Stimulated activated memory B cell treated with anti-CD40 and anti-IgM and Interleukin-4, amounts not matched to agents 10 μg/mL and 1 μg/mL and 100 μg/mL, for 72 hours (primary cell): ENCODE measurements around the gene LGALS12.
"Not testable (repeated sequence)": the region's sequence is repeated elsewhere in the genome, so short reads cannot be mapped to it uniquely, and the experiment has no call there.

ENCODE experiments used
- ATAC-seq: fragments of 150-1000 bp; cut with Tn5 transposase; 2 replicates; pipeline ENCODE4 v1.10.0; 2021
- H3K27ac Mint-ChIP-seq: one replicate; pipeline ENCODE4 v1.8.0; 2022; ENCODE audit warnings: mild to moderate bottlenecking, mixed read lengths
- H3K27me3 Mint-ChIP-seq: one replicate; pipeline ENCODE4 v1.8.0; 2022; ENCODE audit warnings: mixed read lengths
- H3K36me3 Mint-ChIP-seq: one replicate; pipeline ENCODE4 v1.8.0; 2022; ENCODE audit warnings: mixed read lengths
- H3K4me1 Mint-ChIP-seq: one replicate; pipeline ENCODE4 v1.8.0; 2022; ENCODE audit warnings: mixed read lengths
- H3K4me3 Mint-ChIP-seq: one replicate; pipeline ENCODE4 v1.8.0; 2022; ENCODE audit warnings: mild to moderate bottlenecking, moderate library complexity, mixed read lengths
- H3K9me3 Mint-ChIP-seq: one replicate; pipeline ENCODE4 v1.8.0; 2022; ENCODE audit warnings: mixed read lengths

The LGALS12 gene

GRCh38 chr11:63516109-63516508 is 10.2 kb downstream of the LGALS12 start:
- H3K27ac Mint-ChIP-seq = no peak overlapping the region
- no peaks in the 10 kb centered on the region for H3K4me1 Mint-ChIP-seq
- peaks cover 6% of the 10 kb centered on the region for H3K36me3 Mint-ChIP-seq
- H3K9me3 Mint-ChIP-seq = peaks cover 6% of the 10 kb centered on the region
- ATAC-seq = no peak
- H3K27me3 Mint-ChIP-seq = peaks cover 3% of the 10 kb centered on the region
- H3K4me3 Mint-ChIP-seq = no peak overlapping the region

GRCh38 chr11:63517156-63517555 is 11.3 kb downstream of the LGALS12 start:
- Mint-ChIP-seq H3K36me3 (peaks cover 6% of the 10 kb centered on the region), H3K4me3 (no peak overlapping the region), H3K9me3 (peaks cover 8% of the 10 kb centered on the region), H3K27ac (no peak overlapping the region), H3K4me1 (no peaks in the 10 kb centered on the region), H3K27me3 (peaks cover 7% of the 10 kb centered on the region)
- no peak for ATAC-seq

DNA sequence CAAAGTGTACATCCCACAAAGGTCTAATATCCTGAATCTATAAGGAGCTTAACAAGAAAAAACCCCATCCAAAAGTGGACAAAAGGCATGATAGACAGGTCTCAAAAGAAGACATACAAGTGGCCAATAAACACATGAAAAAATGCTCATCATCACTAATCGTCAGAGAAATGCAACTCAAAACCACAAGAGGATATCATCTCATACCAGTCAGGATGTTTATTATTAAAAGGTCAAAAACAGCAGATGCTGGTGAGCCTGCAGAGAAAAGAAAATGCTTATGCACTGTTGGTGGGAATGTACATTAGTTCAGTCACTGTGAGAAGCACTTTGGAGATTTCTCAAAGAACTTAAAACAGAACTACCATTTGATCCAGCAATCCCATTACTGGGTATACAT is 12.7 kb downstream of the LGALS12 start:
- H3K36me3 Mint-ChIP-seq = peaks cover 11% of the 10 kb centered on the region
- H3K27ac Mint-ChIP-seq = no peak overlapping the region
- no peak overlapping the region for H3K4me3 Mint-ChIP-seq
- H3K9me3 Mint-ChIP-seq = peaks cover 8% of the 10 kb centered on the region
- H3K4me1 Mint-ChIP-seq = no peaks in the 10 kb centered on the region
- ATAC-seq = no peak
- H3K27me3 Mint-ChIP-seq = peaks cover 21% of the 10 kb centered on the region

DNA sequence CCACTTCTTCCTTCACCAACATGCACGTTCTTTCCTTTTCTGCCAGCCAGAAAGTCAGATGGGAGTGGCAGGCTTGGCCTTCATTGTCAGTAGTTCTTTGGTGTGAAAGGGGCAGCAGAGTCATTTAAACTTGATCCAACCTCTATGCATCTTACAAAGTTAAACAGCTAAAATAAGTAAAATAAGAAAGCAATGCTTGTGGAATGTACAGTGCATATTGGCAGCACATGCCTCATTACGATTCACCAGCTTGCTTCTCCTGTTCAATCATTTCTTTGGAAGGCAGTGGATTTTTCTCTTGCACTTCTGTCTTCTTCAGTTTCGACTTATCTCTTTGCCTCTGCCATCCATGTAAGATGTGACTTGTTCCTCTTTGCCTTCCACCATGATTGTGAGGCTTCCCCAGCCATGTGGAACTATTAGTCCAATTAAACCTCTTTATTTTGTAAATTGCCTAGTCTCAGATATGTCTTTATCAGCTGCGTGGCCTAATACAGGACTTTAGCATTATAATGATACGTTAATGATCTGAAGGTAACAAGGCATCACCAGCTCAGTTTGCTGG is 14.8 kb downstream of the LGALS12 start:
- H3K27ac Mint-ChIP-seq = no peak overlapping the region

GRCh38 chr11:63521896-63522295 is 16.0 kb downstream of the LGALS12 start:
- Mint-ChIP-seq H3K4me3 (no peak overlapping the region), H3K27ac (no peak overlapping the region), H3K27me3 (peaks cover 26% of the 10 kb centered on the region), H3K36me3 (peaks cover 17% of the 10 kb centered on the region), H3K4me1 (no peaks in the 10 kb centered on the region), H3K9me3 (peaks cover 10% of the 10 kb centered on the region)
- ATAC-seq = no peak

More for the DNA sequence above, 14.8 kb downstream of the LGALS12 start:
- no peaks in the 10 kb centered on the region for H3K4me1 Mint-ChIP-seq
- H3K9me3 Mint-ChIP-seq = peaks cover 10% of the 10 kb centered on the region
- no peak for ATAC-seq
- peaks cover 17% of the 10 kb centered on the region for H3K36me3 Mint-ChIP-seq
- H3K27me3 Mint-ChIP-seq = peaks cover 26% of the 10 kb centered on the region
- H3K4me3 Mint-ChIP-seq = no peak overlapping the region

- Mint-ChIP-seq H3K27me3 (peaks cover 26% of the 10 kb centered on the region), H3K36me3 (peaks cover 17% of the 10 kb centered on the region), H3K4me3 (no peak overlapping the region), H3K4me1 (no peaks in the 10 kb centered on the region), H3K9me3 (peaks cover 10% of the 10 kb centered on the region), H3K27ac (no peak overlapping the region)
- no peak for ATAC-seq
These were observed 17.3 kb downstream of the LGALS12 start for GRCh38 chr11:63523151-63523550.

- no peak for ATAC-seq
- no peak overlapping the region for H3K27ac Mint-ChIP-seq
- peaks cover 15% of the 10 kb centered on the region for H3K4me1 Mint-ChIP-seq
These were observed 21.8 kb downstream of the LGALS12 start for GRCh38 chr11:63527667-63528066.

DNA sequence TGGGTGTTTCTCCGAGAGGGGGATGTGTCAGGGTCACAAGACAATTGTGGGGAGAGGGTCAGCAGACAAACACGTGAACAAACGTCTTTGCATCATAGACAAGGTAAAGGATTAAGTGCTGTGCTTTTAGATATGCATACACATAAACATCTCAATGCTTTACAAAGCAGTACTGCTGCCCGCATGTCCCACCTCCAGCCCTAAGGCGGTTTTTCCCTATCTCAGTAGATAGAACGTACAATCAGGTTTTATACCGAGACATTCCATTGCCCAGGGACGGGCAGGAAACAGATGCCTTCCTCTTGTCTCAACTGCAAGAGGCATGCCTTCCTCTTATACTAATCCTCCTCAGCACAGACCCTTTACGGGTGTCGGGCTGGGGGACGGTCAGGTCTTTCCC is 22.3 kb downstream of the LGALS12 start:
- peaks cover 10% of the 10 kb centered on the region for H3K36me3 Mint-ChIP-seq
- H3K27ac Mint-ChIP-seq, H3K9me3 Mint-ChIP-seq, H3K4me3 Mint-ChIP-seq, H3K27me3 Mint-ChIP-seq, ATAC-seq: not testable (repeated sequence)
- H3K4me1 Mint-ChIP-seq = peaks cover 15% of the 10 kb centered on the region

More at GRCh38 chr11:63527667-63528066, 21.8 kb downstream of the LGALS12 start:
- Mint-ChIP-seq H3K9me3 (peaks cover 3% of the 10 kb centered on the region), H3K36me3 (peaks cover 11% of the 10 kb centered on the region), H3K27me3 (peaks cover 14% of the 10 kb centered on the region), H3K4me3 (no peak overlapping the region)

DNA sequence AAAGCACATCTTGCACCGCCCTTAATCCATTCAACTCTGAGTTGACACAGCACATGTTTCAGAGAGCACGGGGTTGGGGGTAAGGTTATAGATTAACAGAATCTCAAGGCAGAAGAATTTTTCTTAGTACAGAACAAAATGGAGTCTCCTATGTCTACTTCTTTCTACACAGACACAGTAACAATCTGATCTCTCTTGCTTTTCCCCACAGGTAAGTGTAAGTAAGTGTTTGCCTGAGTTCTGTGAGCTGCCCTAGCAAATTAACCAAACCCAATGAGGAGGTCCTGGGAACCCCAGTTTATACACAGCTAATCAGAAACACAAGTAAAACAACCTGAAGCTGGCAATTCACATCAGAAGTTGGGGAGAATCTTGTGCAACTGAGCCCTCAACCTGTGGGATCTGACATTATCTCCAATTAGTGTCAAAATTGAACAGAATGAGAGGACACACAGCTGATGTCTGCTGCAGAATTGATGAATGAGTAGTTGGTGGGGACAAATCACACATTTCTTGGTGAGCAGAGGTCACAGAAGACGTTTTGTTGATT is 22.9 kb downstream of the LGALS12 start:
- ATAC-seq, H3K36me3 Mint-ChIP-seq, H3K9me3 Mint-ChIP-seq, H3K27me3 Mint-ChIP-seq, H3K4me3 Mint-ChIP-seq, H3K27ac Mint-ChIP-seq: not testable (repeated sequence)
- H3K4me1 Mint-ChIP-seq = peaks cover 22% of the 10 kb centered on the region

GRCh38 chr11:63529373-63529772 is 23.5 kb downstream of the LGALS12 start:
- H3K4me3 Mint-ChIP-seq, ATAC-seq, H3K27me3 Mint-ChIP-seq, H3K36me3 Mint-ChIP-seq, H3K27ac Mint-ChIP-seq, H3K9me3 Mint-ChIP-seq: not testable (repeated sequence)
- peaks cover 27% of the 10 kb centered on the region for H3K4me1 Mint-ChIP-seq

DNA sequence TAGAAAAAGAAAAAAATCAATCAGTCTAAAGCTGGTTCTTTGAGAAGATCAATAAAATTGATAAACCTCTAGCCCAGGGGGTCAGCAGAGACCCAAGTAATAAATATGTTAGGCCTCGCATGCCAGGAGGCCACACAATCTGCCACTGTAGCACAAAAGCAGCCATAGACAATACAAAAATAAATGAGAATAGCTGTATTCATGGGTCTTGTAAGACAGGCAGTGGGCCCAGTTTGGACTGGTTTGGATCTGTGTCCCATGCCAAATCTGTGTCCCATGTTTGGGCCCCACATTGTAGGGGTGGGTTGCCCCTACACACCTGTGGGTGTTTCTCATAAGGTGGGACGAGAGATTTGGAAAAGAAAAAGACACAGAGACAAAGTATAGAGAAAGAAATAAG is 24.1 kb downstream of the LGALS12 start:
- H3K27me3 Mint-ChIP-seq = no peaks in the 10 kb centered on the region
- peaks cover 28% of the 10 kb centered on the region for H3K4me1 Mint-ChIP-seq
- H3K27ac Mint-ChIP-seq = no peak overlapping the region
- no peak for ATAC-seq
- no peaks in the 10 kb centered on the region for H3K36me3 Mint-ChIP-seq
- no peak overlapping the region for H3K4me3 Mint-ChIP-seq
- H3K9me3 Mint-ChIP-seq = no peaks in the 10 kb centered on the region

GRCh38 chr11:63531074-63531792 is 25.3 kb downstream of the LGALS12 start:
- H3K27ac Mint-ChIP-seq, H3K4me3 Mint-ChIP-seq, H3K27me3 Mint-ChIP-seq, H3K9me3 Mint-ChIP-seq, H3K36me3 Mint-ChIP-seq: not testable (repeated sequence)
- ATAC-seq = peak; percentile 93
- H3K4me1 Mint-ChIP-seq = peaks cover 34% of the 10 kb centered on the region

- H3K4me1 Mint-ChIP-seq = peaks cover 43% of the 10 kb centered on the region
- H3K27ac Mint-ChIP-seq = no peak overlapping the region
- H3K27me3 Mint-ChIP-seq = no peaks in the 10 kb centered on the region
- no peaks in the 10 kb centered on the region for H3K9me3 Mint-ChIP-seq
- H3K4me3 Mint-ChIP-seq = no peak overlapping the region
- H3K36me3 Mint-ChIP-seq = no peaks in the 10 kb centered on the region
- ATAC-seq = no peak
These were observed 26.2 kb downstream of the LGALS12 start for GRCh38 chr11:63532117-63532516.

GRCh38 chr11:63532799-63533475 is 27.1 kb downstream of the LGALS12 start:
- Mint-ChIP-seq H3K36me3 (no peaks in the 10 kb centered on the region), H3K4me3 (no peak overlapping the region), H3K9me3 (no peaks in the 10 kb centered on the region), H3K27ac (no peak overlapping the region), H3K27me3 (no peaks in the 10 kb centered on the region), H3K4me1 (peaks cover 51% of the 10 kb centered on the region)
- ATAC-seq = no peak

GRCh38 chr11:63534076-63534475 is 28.2 kb downstream of the LGALS12 start:
- no peaks in the 10 kb centered on the region for H3K27me3 Mint-ChIP-seq
- ATAC-seq = no peak
- H3K9me3 Mint-ChIP-seq = no peaks in the 10 kb centered on the region
- H3K4me3 Mint-ChIP-seq = no peak overlapping the region
- H3K36me3 Mint-ChIP-seq = no peaks in the 10 kb centered on the region
- H3K27ac Mint-ChIP-seq = no peak overlapping the region
- peaks cover 61% of the 10 kb centered on the region for H3K4me1 Mint-ChIP-seq
